Measurements from ENCODE around the gene DUSP28.

Gene DUSP28

GRCh38 chr2:240572141-240573031, 12.2 kb downstream of the DUSP28 start:
- no peak for DNase-seq

- DNase-seq: no peak
These were observed 12.9 kb downstream of the DUSP28 start for GRCh38 chr2:240573071-240573515.

GRCh38 chr2:240573516-240574385, 13.6 kb downstream of the DUSP28 start:
- no peak for DNase-seq

- DNase-seq: no peak
These were observed 14.4 kb downstream of the DUSP28 start for GRCh38 chr2:240574386-240575100.

- DNase-seq: peak in 3 of 58 donors; percentile 22 to 54 (median 48)
These were observed 15.2 kb downstream of the DUSP28 start for GRCh38 chr2:240575101-240575965.

- no peak for DNase-seq
These were observed 15.9 kb downstream of the DUSP28 start for GRCh38 chr2:240576036-240576435.

- DNase-seq: no peak
These were observed 16.5 kb downstream of the DUSP28 start for GRCh38 chr2:240576436-240577205.

GRCh38 chr2:240577281-240578109, 17.3 kb downstream of the DUSP28 start:
- no peak for DNase-seq

GRCh38 chr2:240578110-240578450, 17.9 kb downstream of the DUSP28 start:
- no peak for DNase-seq

- no peak for DNase-seq
These were observed 18.3 kb downstream of the DUSP28 start for GRCh38 chr2:240578488-240578887.

- DNase-seq: no peak
These were observed 19.1 kb downstream of the DUSP28 start for GRCh38 chr2:240579071-240579762.

GRCh38 chr2:240579771-240580614, 19.8 kb downstream of the DUSP28 start:
- no peak for DNase-seq

- no peak for DNase-seq
These were observed 21.7 kb downstream of the DUSP28 start for GRCh38 chr2:240581811-240582210.

GRCh38 chr2:240582781-240583180, 22.6 kb downstream of the DUSP28 start:
- no peak for DNase-seq

GRCh38 chr2:240583774-240584173, 23.6 kb downstream of the DUSP28 start:
- DNase-seq: no peak

- DNase-seq: no peak
These were observed 24.4 kb downstream of the DUSP28 start for GRCh38 chr2:240584486-240585031.

GRCh38 chr2:240585101-240585500, 24.9 kb downstream of the DUSP28 start:
- no peak for DNase-seq

Data from anterior cingulate cortex (tissue), 58 donors.